SK-N-MC (cell line): ENCODE data around the gene HLA-E.

Experiments used
- EZH2 ChIP-seq: fragments of 200-600 bp; sonication (generic); IDR thresholded peaks from one replicate; pipeline ENCODE4 v1.6.1; 2017; ENCODE audit warnings: antibody characterized with exemption
- POLR2AphosphoS5 ChIP-seq: IDR thresholded peaks from 2 replicates; pipeline ENCODE4 v1.6.1; 2012; ENCODE audit warnings: mild to moderate bottlenecking, low read depth, low read length, borderline replicate concordance

DNA sequence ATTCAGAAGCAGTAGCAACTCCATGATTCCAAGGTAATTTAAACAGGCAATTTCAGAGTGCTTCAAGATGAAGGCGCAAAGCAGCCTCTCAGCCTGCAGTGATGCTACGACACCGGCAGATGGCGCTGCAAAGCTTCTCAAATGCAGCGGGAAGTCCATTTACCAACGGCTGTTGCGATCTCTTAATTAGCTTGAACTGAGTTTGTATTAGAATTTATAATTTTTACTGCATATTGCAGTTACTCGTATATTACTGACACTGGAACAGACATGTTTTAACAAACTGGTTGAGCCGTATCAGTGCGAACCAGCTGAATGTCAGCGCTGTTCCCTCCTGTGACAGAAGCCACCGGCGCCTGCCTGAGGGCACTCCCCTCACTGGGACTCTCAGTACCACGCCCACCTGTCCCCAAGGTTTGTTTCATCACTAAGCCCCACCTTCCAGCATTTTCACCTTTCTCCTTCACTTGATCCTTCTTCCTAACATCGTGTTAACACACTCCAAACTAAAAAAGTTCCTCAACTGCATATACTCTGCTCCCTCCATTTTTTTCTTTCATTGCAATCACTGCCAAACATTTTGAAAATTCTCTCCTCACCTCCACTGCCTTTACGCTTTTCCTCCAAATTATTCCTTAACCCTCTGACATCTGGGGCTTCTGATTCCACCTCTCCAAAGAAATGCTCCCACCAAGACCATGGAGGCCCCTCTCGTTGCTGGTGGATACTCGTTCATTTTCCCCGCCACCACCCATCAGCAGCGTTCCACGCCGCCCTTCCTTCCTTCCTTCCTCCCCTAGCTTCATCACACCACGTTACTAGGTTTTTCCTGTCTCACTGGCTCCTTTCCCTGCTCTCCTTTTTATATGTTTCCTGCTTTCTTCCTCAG lies 52.5 kb downstream of the HLA-E start:
- TF ChIP-seq POLR2AphosphoS5: no peak
- no peak for TF ChIP-seq EZH2
